SJCRH30 (cell line): ENCODE results near the gene VPS11. TPM values are rescaled to one million over a fixed set of nuclear protein-coding genes. Genes with fewer than 3 reads are reported as not detected.
"Not testable (repeated sequence)": the region's sequence is repeated elsewhere in the genome, so short reads cannot be mapped to it uniquely, and the experiment has no call there.

Source experiments
- DNase-seq, 2 experiments: peaks; one replicate each; pipeline ENCODE4 v3.0.0-alpha.2; 2015 to 2020
- H3K27ac ChIP-seq: fragments of 250-450 bp; sonication (Bioruptor Pico); 2 replicates; pipeline ENCODE4 v1.5.1; 2020; ENCODE audit warnings: mild to moderate bottlenecking, moderate library complexity
- H3K27me3 ChIP-seq: fragments of 250-450 bp; sonication (Bioruptor Pico); 2 replicates; pipeline ENCODE4 v1.5.1; 2020; ENCODE audit warnings: mild to moderate bottlenecking, moderate library complexity
- H3K36me3 ChIP-seq: fragments of 250-450 bp; sonication (Bioruptor Pico); 2 replicates; pipeline ENCODE4 v1.5.1; 2020; ENCODE audit warnings: mild to moderate bottlenecking, moderate library complexity
- H3K4me1 ChIP-seq: fragments of 250-450 bp; sonication (Bioruptor Pico); 2 replicates; pipeline ENCODE4 v1.5.1; 2020; ENCODE audit warnings: mild to moderate bottlenecking, moderate library complexity
- H3K4me3 ChIP-seq: fragments of 250-450 bp; sonication (Bioruptor Pico); 2 replicates; pipeline ENCODE4 v1.5.1; 2020; ENCODE audit warnings: mild to moderate bottlenecking, moderate library complexity
- H3K9me3 ChIP-seq: fragments of 250-450 bp; sonication (Bioruptor Pico); replicated peaks from 2 replicates; pipeline ENCODE4 v1.5.1; 2020; ENCODE audit warnings: mild to moderate bottlenecking, moderate library complexity
- total RNA-seq: library from RNA; depleted of rRNA; stranded (reverse); fragments of >200 nt; shearing (Covaris generic); gene quantifications from 2 replicates; pipeline ENCODE4 v1.2.3, GENCODE V29; 2014

The VPS11 gene
- total RNA-seq, 1 experiment from 2014 or later: 11.6 TPM

DNA sequence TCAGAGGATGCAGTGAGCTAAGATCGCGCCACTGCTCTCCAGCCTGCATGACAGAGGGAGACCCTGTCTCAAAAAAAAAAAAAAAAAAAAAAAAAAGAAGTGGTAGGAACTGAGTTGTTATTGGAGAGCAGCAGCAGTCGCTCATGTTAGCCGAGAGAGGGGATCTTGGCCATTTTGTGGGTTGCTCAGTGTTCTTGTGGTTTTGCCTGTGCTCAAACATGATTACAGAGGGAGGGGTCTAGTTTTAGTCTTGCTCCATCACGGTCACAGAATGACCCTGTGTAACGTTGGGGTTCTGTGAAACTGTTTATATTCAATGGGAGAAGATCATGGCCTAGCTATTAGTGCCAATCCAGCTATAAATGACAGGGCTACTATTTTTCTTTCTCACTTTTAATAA is 32.1 kb downstream of the VPS11 start:
- Histone ChIP-seq H3K4me1 (no peaks in the 10 kb centered on the region; the same call in 1 of the 2 replicates), H3K9me3 (no peaks in the 10 kb centered on the region), H3K27ac (no peak overlapping the region), H3K36me3 (no peaks in the 10 kb centered on the region), H3K27me3 (no peaks in the 10 kb centered on the region), H3K4me3 (no peak overlapping the region)
- no peak for DNase-seq

- no peaks in the 10 kb centered on the region; the same call in 1 of the 2 replicates for H3K4me1 ChIP-seq
- no peaks in the 10 kb centered on the region for H3K36me3 ChIP-seq
- peak overlapping the region; percentile 90 for H3K4me3 ChIP-seq
- H3K27me3 ChIP-seq: no peaks in the 10 kb centered on the region
- H3K9me3 ChIP-seq: no peaks in the 10 kb centered on the region
- no peak overlapping the region for H3K27ac ChIP-seq
- peak in 1 of 2 experiments; percentile 23 for DNase-seq
These were observed 32.8 kb downstream of the VPS11 start for GRCh38 chr11:119100246-119100970.

- Histone ChIP-seq H3K27me3 (no peaks in the 10 kb centered on the region), H3K4me1 (peaks cover 1% of the 10 kb centered on the region), H3K4me3 (peak overlapping the region; percentile 90), H3K36me3 (no peaks in the 10 kb centered on the region), H3K9me3 (no peaks in the 10 kb centered on the region), H3K27ac (peak overlapping the region; percentile 96)
- DNase-seq: peak in 1 of 2 experiments; percentile 26
These were observed 33.6 kb downstream of the VPS11 start for GRCh38 chr11:119100994-119101758.

DNA sequence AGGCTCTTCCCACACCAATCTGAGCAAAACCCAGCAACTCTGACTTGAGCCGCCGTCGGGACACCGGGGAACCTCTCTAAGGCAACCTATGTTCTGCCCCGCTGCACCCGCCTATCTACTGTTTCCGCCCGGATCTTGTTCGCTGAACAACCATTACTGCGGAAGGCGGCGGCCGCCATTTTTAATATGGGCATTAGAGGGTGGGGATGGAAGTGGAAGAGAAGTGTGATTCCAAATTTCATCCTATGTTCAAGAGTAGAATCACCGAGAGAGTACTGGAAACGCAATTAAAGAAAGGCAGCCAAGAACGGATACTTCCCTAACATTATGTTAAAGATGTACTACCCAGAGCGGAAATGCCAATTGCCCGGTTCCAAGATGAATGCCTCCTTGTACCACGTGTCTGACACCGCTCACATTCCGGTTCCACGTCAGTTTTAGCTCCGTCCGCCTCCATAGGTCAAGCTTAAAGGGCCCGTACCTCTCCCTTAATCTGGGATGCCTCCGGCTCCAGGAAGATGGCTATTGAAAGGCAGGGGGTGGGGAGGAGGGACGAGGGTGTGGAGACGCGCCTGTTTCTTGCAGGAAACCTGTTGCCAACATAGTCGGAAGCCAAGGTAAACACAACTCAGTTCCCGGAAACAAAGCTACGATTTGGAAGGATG is 34.3 kb downstream of the VPS11 start, which contains the start of gene DPAGT1:
DPAGT1 (minus strand) TSS at position 95 of the 665 bp plus-strand sequence. CDS start 198 bp downstream, outside the sequence.
- peak; percentile 91 to 94 for DNase-seq
- Histone ChIP-seq H3K36me3 (no peaks in the 10 kb centered on the region), H3K4me3 (peak within 1 kb of the TSS; percentile 90), H3K27me3 (no peaks in the 10 kb centered on the region), H3K4me1 (peaks cover 8% of the 10 kb centered on the region), H3K9me3 (no peaks in the 10 kb centered on the region), H3K27ac (peak within 1 kb of the TSS; percentile 96)

DNA sequence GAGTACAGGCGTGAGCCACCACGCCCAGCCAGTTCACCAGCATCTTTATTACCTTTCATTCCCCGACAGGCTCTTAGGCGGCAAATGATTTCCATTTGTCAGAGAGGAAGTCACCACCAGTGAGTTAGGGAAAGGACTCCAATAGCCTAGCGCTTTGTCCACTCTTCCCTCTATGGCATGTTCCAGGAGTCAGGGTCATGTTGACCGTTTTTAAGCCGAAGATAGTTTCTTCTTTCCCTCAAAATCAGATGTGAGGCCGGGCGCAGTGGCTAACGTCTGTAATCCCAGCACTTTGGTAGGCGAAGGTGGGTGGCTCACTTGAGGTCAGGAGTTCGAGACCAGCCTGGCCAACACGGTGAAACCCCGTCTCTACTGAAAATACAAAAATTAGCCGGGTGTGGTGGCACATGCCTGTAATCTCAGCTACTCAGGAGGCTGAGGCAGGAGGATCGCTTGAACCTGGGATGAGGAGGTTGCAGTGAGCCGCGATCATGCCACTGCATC is 35.6 kb downstream of the VPS11 start:
- H3K4me3 ChIP-seq: peak overlapping the region; percentile 90
- not testable (repeated sequence) for H3K27ac ChIP-seq, DNase-seq

DNA sequence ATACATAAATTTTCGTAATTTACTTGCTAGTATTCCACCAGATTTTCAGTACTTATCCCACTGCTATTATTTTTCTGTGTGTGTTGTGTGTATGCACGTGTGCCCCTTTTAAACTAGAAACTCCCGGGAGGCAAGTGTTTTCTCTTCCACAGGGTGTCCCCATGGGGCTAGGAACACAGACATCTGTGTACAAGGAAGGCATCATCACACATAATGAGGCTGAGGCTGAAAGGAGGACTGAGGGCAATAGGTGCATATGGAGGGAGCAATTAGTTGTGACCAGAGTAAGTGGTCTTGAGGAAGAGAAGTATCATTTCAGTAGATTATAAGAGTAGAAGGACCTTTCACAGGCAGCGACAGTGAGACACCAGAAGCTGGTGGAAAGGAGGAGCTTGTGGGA is 36.2 kb downstream of the VPS11 start:
- Histone ChIP-seq H3K27me3 (no peaks in the 10 kb centered on the region), H3K4me1 (peaks cover 8% of the 10 kb centered on the region), H3K36me3 (no peaks in the 10 kb centered on the region), H3K9me3 (no peaks in the 10 kb centered on the region), H3K27ac (no peak overlapping the region), H3K4me3 (no peak overlapping the region)
- no peak for DNase-seq

More for the DNA sequence above, 35.6 kb downstream of the VPS11 start:
- not testable (repeated sequence) for H3K9me3 ChIP-seq, H3K36me3 ChIP-seq, H3K4me1 ChIP-seq, H3K27me3 ChIP-seq

- Histone ChIP-seq H3K4me1 (peaks cover 8% of the 10 kb centered on the region), H3K36me3 (no peaks in the 10 kb centered on the region), H3K27me3 (no peaks in the 10 kb centered on the region), H3K4me3 (peak within 1 kb of the TSS; percentile 91), H3K9me3 (no peaks in the 10 kb centered on the region), H3K27ac (peak within 1 kb of the TSS; percentile 58)
- DNase-seq: peak; percentile 76 to 86
These were observed 39.2 kb downstream of the VPS11 start, which contains the start of gene C2CD2L for GRCh38 chr11:119106564-119107537. Gene C2CD2L (plus strand): TSS chr11:119107344. CDS start chr11:119107742, 398 bp downstream.

- no peak overlapping the region for H3K27ac ChIP-seq
These were observed 40.0 kb downstream of the VPS11 start for GRCh38 chr11:119107538-119108145.

DNA sequence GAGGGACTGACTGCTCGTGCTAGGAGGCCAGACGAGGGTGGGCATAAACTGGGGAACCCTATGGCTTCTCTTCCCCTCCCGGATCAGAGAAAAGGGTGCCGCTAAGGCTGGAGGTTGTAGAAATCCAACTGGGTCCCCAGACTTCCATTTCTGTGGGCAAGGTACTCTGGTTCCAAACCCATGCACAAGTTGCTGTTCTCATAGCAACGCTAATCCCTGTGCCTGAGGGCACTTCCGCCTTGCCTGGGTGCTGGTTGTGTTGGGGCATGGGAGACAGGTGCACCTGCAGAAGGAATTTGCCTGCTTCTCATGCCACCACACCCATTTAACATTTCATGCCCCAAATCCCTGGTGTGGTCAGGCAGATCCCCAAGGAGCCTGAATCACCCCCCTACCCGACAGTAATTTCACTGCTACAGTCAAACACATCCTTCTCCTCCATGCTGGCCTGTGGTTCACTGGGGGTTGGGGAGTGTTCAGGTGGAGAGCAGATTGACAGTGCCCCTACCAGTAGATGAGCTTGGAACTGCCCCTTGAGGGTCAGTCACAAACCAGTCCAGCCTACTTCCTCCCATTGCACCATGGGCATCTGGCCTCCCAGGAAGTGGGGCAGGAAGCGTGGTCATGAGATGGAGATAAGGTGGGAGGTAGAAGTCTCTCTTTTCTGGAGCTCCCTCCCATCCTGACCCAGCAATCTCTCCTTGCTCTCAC is 40.7 kb downstream of the VPS11 start:
- DNase-seq: peak; percentile 66 to 70
- no peaks in the 10 kb centered on the region for H3K36me3 ChIP-seq
- H3K27me3 ChIP-seq: no peaks in the 10 kb centered on the region
- peak overlapping the region; percentile 91 for H3K4me3 ChIP-seq
- peaks cover 8% of the 10 kb centered on the region for H3K4me1 ChIP-seq
- no peak overlapping the region for H3K27ac ChIP-seq
- no peaks in the 10 kb centered on the region for H3K9me3 ChIP-seq

More at GRCh38 chr11:119107538-119108145, 40.0 kb downstream of the VPS11 start:
- no peaks in the 10 kb centered on the region for H3K9me3 ChIP-seq
- no peaks in the 10 kb centered on the region for H3K36me3 ChIP-seq
- peaks cover 8% of the 10 kb centered on the region for H3K4me1 ChIP-seq
- peak overlapping the region; percentile 91 for H3K4me3 ChIP-seq
- H3K27me3 ChIP-seq: no peaks in the 10 kb centered on the region
- peak in 1 of 2 experiments; percentile 16 for DNase-seq

DNA sequence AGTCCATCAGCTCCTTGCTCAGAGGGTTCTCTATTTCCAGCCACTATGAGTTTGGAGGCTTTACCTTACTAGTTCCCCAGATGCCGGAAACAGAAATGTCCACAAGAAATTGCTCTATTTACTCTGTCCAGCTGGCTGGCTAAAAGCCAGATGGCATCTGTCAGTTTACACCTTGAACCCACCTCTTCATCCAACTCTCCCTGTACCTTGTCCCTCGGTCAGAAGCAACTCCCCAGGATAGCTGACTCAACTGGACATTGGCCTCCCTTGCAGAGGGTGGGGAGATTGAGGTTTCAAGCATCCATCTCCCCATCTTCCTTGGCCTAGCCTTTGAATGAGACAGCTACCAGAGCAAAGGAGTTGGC is 41.2 kb downstream of the VPS11 start:
- no peak for DNase-seq
- H3K9me3 ChIP-seq: no peaks in the 10 kb centered on the region
- H3K27ac ChIP-seq: no peak overlapping the region
- H3K4me3 ChIP-seq: peak overlapping the region; percentile 91; the same call in 1 of the 2 replicates
- peaks cover 8% of the 10 kb centered on the region for H3K4me1 ChIP-seq
- no peaks in the 10 kb centered on the region for H3K36me3 ChIP-seq
- H3K27me3 ChIP-seq: no peaks in the 10 kb centered on the region

GRCh38 chr11:119109843-119110242 is 42.2 kb downstream of the VPS11 start:
- peaks cover 8% of the 10 kb centered on the region for H3K4me1 ChIP-seq
- H3K36me3 ChIP-seq: no peaks in the 10 kb centered on the region
- no peaks in the 10 kb centered on the region for H3K9me3 ChIP-seq
- no peak overlapping the region for H3K27ac ChIP-seq
- H3K27me3 ChIP-seq: no peaks in the 10 kb centered on the region
- DNase-seq: no peak
- H3K4me3 ChIP-seq: no peak overlapping the region

DNA sequence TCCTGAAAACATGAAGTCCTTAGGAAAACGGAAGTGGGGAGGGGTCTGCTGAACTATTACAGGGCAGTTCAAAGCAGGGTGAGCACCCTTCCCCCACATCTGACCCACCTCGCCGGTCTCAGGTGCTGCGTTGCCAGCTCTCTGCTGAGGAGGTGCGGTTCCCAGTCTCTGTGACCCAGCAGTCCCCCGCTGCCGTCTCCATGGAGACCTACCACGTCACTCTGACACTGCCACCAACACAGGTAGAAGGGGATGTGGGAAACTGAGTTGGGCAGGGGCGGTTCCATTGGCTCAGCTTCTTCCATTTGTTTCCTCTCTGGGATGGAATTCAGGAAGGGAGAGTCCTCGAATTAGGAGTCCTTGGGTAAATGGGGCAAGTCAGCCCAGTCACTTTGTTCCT is 42.8 kb downstream of the VPS11 start:
- H3K36me3 ChIP-seq: no peaks in the 10 kb centered on the region
- no peak overlapping the region for H3K4me3 ChIP-seq
- no peak for DNase-seq
- no peaks in the 10 kb centered on the region for H3K27me3 ChIP-seq
- no peaks in the 10 kb centered on the region for H3K9me3 ChIP-seq
- H3K27ac ChIP-seq: no peak overlapping the region
- peaks cover 8% of the 10 kb centered on the region for H3K4me1 ChIP-seq
